A549 (cell line): ENCODE data around the gene RTP1. TPM values are rescaled to one million over a fixed set of nuclear protein-coding genes. Genes with fewer than 3 reads are reported as not detected.
A peak's percentile ranks its signal among the peaks of the same experiment; 100 is the strongest.

Experiments
- ATAC-seq, 2 experiments: fragments of 200-7000 bp in 1 of 2; fragments of >200 bp in 1 of 2; cut with Nextera tagmentation in 1 of 2; cut with Tn5 transposase in 1 of 2; 3 replicates each; pipeline versions ENCODE4 v1.8.0 to v1.9.1; 2018 to 2020; ENCODE audit warnings: mild to moderate bottlenecking in 1 of 2, moderate library complexity in 1 of 2
- CTCF ChIA-PET: fragments of 300-600 bp; sonication (Branson Sonifier 250); formaldehyde crosslinking; extraction: SDS; loops from one replicate; lab custom pipeline; 2021; ENCODE audit warnings: antibody characterized with exemption, inconsistent platforms; lab: Yijun Ruan, JAX
- POLR2A ChIA-PET: fragments of 350-600 bp; formaldehyde crosslinking; extraction: SDS; loops from one replicate; lab custom pipeline; 2021; ENCODE audit warnings: antibody characterized with exemption, inconsistent platforms; lab: Yijun Ruan, JAX
- DNase-seq, 2 experiments: peaks; one replicate each; pipeline versions ENCODE4 v3.0.0 to v3.0.0-alpha.2; 2011 to 2016; ENCODE audit warnings: low read depth in 1 of 2, low spot score in 1 of 2
- FAIRE-seq: peaks from 2 replicates; lab custom pipeline; 2011; peaks lifted over from hg19 to GRCh38; lab: Jason Lieb, UNC
- H3K27ac ChIP-seq, 2 experiments: fragments of >200 bp; sonication (Bioruptor Twin); formaldehyde crosslinking; 3 replicates each; pipeline ENCODE4 v1.5.1; 2016 to 2017
- H3K4me1 ChIP-seq: fragments of >200 bp; sonication (Bioruptor Twin); formaldehyde crosslinking; 3 replicates; pipeline ENCODE4 v1.6.1; 2016
- H3K4me2 ChIP-seq: fragments of >200 bp; sonication (Bioruptor Twin); formaldehyde crosslinking; 3 replicates; pipeline ENCODE4 v1.6.1; 2016
- H3K4me3 ChIP-seq: fragments of >200 bp; sonication (Bioruptor Twin); formaldehyde crosslinking; 3 replicates; pipeline ENCODE4 v1.5.1; 2016
- H3K9me3 ChIP-seq: fragments of >200 bp; sonication (Bioruptor Twin); formaldehyde crosslinking; 3 replicates; pipeline ENCODE4 v1.6.1; 2016
- JUN ChIP-seq, 2 experiments: fragments of >200 bp; sonication (Bioruptor Twin); formaldehyde crosslinking; IDR thresholded peaks; 2 replicates in 1 of 2; 3 replicates in 1 of 2; pipeline ENCODE4 v1.6.1; 2016 to 2017
- MAFK ChIP-seq: fragments of 450-650 bp; IDR thresholded peaks from 2 replicates; pipeline ENCODE4 v1.6.1; 2014; ENCODE audit not compliant: partially characterized antibody
- WGBS: methylation state at CpG from one replicate; pipeline ENCODE4 v1.1.6; 2017; ENCODE audit errors: missing lambda C conversion rate; 5-methylcytosine and 5-hydroxymethylcytosine counted together
- polyA plus RNA-seq, 4 experiments: library from polyadenylated mRNA; depleted of rRNA in 3 of 4; stranded (reverse); fragments of >200 nt; fragmentation: RNase III in 1 of 4; extraction: RNeasy Plus Mini Kit Qiagen cat#74134 plus additional on column Dnase treatment in 1 of 4; gene quantifications; 2 replicates in 3 of 4; 3 replicates in 1 of 4; pipeline ENCODE4 v1.2.3, GENCODE V29; 2011 to 2017
- TF ChIP-seq, protein P1 (sequence below): IDR thresholded peaks from 2 replicates; pipeline ENCODE4 v1.6.1; 2012

Gene RTP1
- polyA plus RNA-seq, 2 of the 4 experiments (the other 2 are of a cell fraction) = not detected

DNA sequence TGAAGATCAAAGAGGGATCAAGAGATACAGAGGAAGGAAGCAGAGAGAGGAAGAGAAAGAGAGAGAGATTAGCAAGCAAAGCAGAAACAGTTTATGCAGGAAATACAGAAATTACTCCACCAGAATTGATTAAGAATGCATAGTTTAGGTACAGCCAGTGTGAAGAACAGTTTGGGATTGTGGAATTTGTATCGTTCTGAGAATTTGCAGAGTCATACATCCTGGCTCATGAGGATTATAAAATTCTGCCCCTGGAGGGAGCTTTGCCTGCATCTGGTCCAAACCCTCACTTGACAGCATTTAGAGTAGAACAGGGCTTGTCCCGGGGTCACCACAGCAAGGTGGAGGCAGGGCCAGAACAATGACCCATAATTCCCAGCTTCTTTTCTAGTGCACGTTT lies 50.1 kb downstream of the RTP1 start:
- TF ChIP-seq MAFK = peak; percentile 26
- TF ChIP-seq, protein P1, sequence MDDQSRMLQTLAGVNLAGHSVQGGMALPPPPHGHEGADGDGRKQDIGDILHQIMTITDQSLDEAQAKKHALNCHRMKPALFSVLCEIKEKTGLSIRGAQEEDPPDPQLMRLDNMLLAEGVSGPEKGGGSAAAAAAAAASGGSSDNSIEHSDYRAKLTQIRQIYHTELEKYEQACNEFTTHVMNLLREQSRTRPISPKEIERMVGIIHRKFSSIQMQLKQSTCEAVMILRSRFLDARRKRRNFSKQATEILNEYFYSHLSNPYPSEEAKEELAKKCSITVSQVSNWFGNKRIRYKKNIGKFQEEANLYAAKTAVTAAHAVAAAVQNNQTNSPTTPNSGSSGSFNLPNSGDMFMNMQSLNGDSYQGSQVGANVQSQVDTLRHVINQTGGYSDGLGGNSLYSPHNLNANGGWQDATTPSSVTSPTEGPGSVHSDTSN = no peak
- no peak for TF ChIP-seq JUN (IDR thresholded peaks at IDR 0.05)
- no peak overlapping the region for H3K4me3 ChIP-seq
- FAIRE-seq = no peak
- DNase-seq = no peak
- no peak overlapping the region for H3K27ac ChIP-seq
- no peaks in the 10 kb centered on the region for H3K4me1 ChIP-seq
- H3K9me3 ChIP-seq = no peaks in the 10 kb centered on the region
- 59% methylated on average over 3 of the region's 3 CpGs for WGBS
- ChIA-PET CTCF (no interaction called here), POLR2A (no interaction called here)
- no peak overlapping the region for H3K4me2 ChIP-seq
- ATAC-seq = no peak; a peak in 1 of 6 replicates

Other genes starting within 250 kb of the RTP1 start
- gene RPL39L, start 58.0 kb upstream of the RTP1 start, polyA plus RNA-seq (2011; rRNA removed) = 54.2 and 55.8 TPM in 2 replicates
- 55.0 to 61.1 TPM (median 56.4 TPM) in 3 replicates for gene RPL39L, start 58.0 kb upstream of the RTP1 start, polyA plus RNA-seq (2017; fragmentation: RNase III; extraction: RNeasy Plus Mini Kit Qiagen cat#74134 plus additional on column Dnase treatment)
- 0.11 and 0.18 TPM in 2 replicates for gene MASP1, start 94.3 kb downstream of the RTP1 start, polyA plus RNA-seq (2011; rRNA removed)
- gene MASP1, start 94.3 kb downstream of the RTP1 start, polyA plus RNA-seq (2017; fragmentation: RNase III; extraction: RNeasy Plus Mini Kit Qiagen cat#74134 plus additional on column Dnase treatment) = not detected in 3 replicates
- not detected in 2 replicates for gene RTP4, start 170.9 kb downstream of the RTP1 start, polyA plus RNA-seq (2011; rRNA removed)
- gene RTP4, start 170.9 kb downstream of the RTP1 start, polyA plus RNA-seq (2017; fragmentation: RNase III; extraction: RNeasy Plus Mini Kit Qiagen cat#74134 plus additional on column Dnase treatment) = not detected in 3 replicates